ENCODE measurements around the gene TMEM115.
A peak's percentile ranks its signal among the peaks of the same experiment; 100 is the strongest.

Gene TMEM115

DNA sequence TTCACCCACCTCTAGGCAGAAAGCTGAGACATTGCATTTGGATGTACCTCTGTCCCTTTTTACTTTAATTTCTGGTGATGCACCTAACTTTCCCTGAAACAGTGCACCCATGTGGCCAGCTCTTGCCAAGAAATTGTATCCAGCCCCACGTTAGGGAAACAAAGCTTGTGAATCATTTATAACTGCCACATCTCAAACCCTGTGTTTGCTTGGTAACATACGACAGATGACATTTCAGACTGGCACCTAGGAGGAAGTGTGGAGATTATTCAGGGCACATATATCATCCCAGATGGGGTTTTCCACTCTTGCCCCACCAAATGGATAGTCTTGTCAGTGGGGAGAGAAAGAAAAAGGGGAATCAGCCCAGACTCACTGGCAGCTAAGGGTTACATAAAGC, 6.5 kb downstream of the TMEM115 start:
- Mint-ChIP-seq H3K36me3 (ENCODE audit: low read depth) (peaks cover 90% of the 10 kb centered on the region), H3K27me3 (no peaks in the 10 kb centered on the region), H3K9me3 (no peaks in the 10 kb centered on the region), H3K4me1 (ENCODE audit: low read depth) (peaks cover 88% of the 10 kb centered on the region), H3K4me3 (no peak overlapping the region), H3K27ac (peak overlapping the region; percentile 52)
- intact Hi-C loops (cut with micrococcal nuclease), result no loop called here

DNA sequence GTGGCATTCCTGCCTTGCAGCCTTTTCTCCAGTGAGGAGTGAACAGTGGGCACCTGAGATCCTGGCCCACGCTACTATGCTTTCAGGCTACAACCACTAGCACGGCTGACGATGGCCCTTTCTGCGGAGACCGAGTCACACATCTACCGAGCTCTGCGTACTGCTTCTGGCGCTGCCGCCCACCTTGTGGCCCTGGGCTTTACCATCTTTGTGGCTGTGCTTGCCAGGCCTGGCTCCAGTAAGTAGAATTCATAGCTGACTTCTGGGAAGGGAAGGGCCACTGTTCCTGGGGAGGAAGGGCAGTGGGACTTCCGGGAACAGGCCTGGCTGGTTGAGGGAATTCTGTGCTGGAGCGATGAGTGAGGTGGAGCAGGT, 8.0 kb downstream of the TMEM115 start:
- intact Hi-C loops (cut with micrococcal nuclease), result loop anchor here (1.0 kb wide), 1 partner anchor 8 kb away; the partner anchor contains the start of gene TMEM115
- peaks cover 79% of the 10 kb centered on the region for H3K36me3 Mint-ChIP-seq (ENCODE audit: low read depth)
- no peaks in the 10 kb centered on the region for H3K27me3 Mint-ChIP-seq
- peak overlapping the region; percentile 93 for H3K27ac Mint-ChIP-seq
- peaks cover 84% of the 10 kb centered on the region for H3K4me1 Mint-ChIP-seq (ENCODE audit: low read depth)
- no peaks in the 10 kb centered on the region for H3K9me3 Mint-ChIP-seq
- peak overlapping the region; percentile 90 for H3K4me3 Mint-ChIP-seq

DNA sequence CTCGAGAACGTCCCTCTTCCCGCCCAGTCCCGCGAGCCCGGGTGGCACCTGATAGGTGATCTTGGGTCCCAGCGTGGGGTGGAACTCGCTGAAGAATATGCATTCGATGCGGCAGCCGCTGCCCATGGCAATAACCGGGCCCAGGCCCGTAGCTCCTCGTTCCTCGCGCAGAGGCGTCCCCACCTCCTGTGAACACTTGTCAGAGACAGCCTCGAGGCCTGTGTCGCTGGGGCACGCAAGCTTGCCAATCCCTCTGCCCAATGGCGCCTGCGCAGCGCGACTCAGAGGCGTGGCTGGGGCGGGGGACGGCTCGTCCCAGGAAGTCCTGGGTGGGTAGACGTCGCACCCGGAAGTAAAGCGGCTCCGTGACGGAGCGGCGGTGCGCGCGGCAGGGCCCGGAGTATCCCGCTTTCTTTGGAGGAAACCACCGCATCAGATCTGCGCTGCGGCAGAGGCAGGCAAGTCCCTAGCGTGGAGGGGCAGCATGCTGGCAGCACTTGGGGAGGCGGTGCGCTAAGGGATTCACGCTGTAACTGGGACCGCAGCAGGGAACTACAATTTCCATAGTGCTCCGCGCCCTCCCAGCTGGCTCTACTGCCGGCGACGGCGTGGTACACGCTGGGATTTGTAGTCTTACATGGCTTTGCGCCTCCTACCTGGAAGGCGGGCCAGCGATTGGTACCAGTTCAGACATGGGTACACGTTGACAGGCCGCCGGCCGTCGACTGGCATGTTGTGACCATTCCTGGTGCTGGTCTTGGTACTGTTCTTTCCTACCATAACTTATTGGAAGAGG, 8.6 kb downstream of the TMEM115 start, which contains the start of the genes CYB561D2 and NPRL2:
Gene CYB561D2, plus strand, starts transcription at position 336 of the 796 bp plus-strand sequence. CDS start 572 bp downstream, outside the sequence.
Gene NPRL2, minus strand, starts transcription at position 249 of the 796 bp plus-strand sequence. Its CDS starts 123 bp downstream, at position 126.
- peak within 1 kb of the TSS; percentile 93 for H3K27ac Mint-ChIP-seq
- H3K9me3 Mint-ChIP-seq, result no peaks in the 10 kb centered on the region
- intact Hi-C loops (cut with micrococcal nuclease), result loop anchor here (1.0 kb wide), 1 partner anchor 9 kb away; the partner anchor contains the start of gene TMEM115
- H3K27me3 Mint-ChIP-seq, result no peaks in the 10 kb centered on the region
- peaks cover 84% of the 10 kb centered on the region for H3K4me1 Mint-ChIP-seq (ENCODE audit: low read depth)
- peaks cover 73% of the 10 kb centered on the region for H3K36me3 Mint-ChIP-seq (ENCODE audit: low read depth)
- peak within 1 kb of the TSS; percentile 90 for H3K4me3 Mint-ChIP-seq

- Mint-ChIP-seq H3K4me3 (peak overlapping the region; percentile 90), H3K4me1 (ENCODE audit: low read depth) (peaks cover 84% of the 10 kb centered on the region), H3K9me3 (no peaks in the 10 kb centered on the region), H3K27ac (peak overlapping the region; percentile 93), H3K36me3 (ENCODE audit: low read depth) (peaks cover 68% of the 10 kb centered on the region), H3K27me3 (no peaks in the 10 kb centered on the region)
- intact Hi-C loops (cut with micrococcal nuclease), result no loop called here
Observed at GRCh38 chr3:50350213-50350526, 9.2 kb downstream of the TMEM115 start.

GRCh38 chr3:50347187-50347813, 12.0 kb downstream of the TMEM115 start:
- H3K27ac Mint-ChIP-seq, result no peak overlapping the region
- H3K4me3 Mint-ChIP-seq, result no peak overlapping the region
- intact Hi-C loops (cut with micrococcal nuclease), result loop anchor here (1.0 to 5.0 kb wide), 3 partner anchors 90 to 265 kb away; partner anchors contain the start of gene CISH
- H3K4me1 Mint-ChIP-seq (ENCODE audit: low read depth), result peaks cover 89% of the 10 kb centered on the region
- no peaks in the 10 kb centered on the region for H3K27me3 Mint-ChIP-seq
- H3K9me3 Mint-ChIP-seq, result no peaks in the 10 kb centered on the region
- H3K36me3 Mint-ChIP-seq (ENCODE audit: low read depth), result peaks cover 39% of the 10 kb centered on the region

DNA sequence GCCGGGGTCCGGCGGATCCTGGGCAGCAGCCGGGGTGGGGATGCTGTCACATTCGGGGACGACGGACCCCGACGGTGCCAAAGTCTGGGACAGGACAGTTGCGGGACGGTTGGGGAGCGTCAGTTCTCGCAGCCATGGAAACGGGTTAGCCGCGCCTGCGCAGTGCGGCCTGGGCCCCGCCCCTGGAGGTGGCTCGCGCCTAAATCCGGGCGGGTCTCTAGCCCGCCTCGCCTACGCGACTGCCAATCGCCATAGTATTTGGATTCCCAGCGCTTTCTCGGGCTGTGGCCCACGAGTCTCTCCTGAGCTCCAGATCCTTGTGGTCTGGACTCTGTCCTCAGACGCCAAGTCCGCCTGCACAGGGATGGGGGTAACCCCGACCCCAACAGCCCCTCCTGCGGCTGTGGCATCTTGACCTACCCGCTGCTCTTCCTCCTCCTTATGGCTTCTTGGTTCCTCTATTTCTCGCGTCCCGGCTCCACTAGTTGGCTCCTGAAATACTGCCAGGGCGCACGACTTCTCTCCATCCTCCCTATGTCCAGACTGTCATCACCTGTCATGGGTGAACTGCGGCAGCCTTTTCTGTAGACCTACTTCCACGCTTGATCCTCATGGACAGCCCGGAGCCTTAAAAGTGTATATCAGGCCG, 13.6 kb downstream of the TMEM115 start, which contains the start of gene ZMYND10:
Gene ZMYND10, minus strand, starts transcription at position 147 of the 649 bp plus-strand sequence. CDS start 153 bp downstream, outside the sequence.
- Mint-ChIP-seq H3K4me1 (ENCODE audit: low read depth) (peaks cover 88% of the 10 kb centered on the region), H3K4me3 (peak within 1 kb of the TSS; percentile 88), H3K27ac (peak within 1 kb of the TSS; percentile 85), H3K27me3 (no peaks in the 10 kb centered on the region), H3K9me3 (no peaks in the 10 kb centered on the region), H3K36me3 (ENCODE audit: low read depth) (peaks cover 23% of the 10 kb centered on the region)
- intact Hi-C loops (cut with micrococcal nuclease), result loop anchor here (5.0 kb wide), 2 partner anchors 92 to 267 kb away; partner anchors contain the start of gene CISH

- Mint-ChIP-seq H3K27me3 (no peaks in the 10 kb centered on the region), H3K4me1 (ENCODE audit: low read depth) (peaks cover 82% of the 10 kb centered on the region), H3K9me3 (no peaks in the 10 kb centered on the region), H3K4me3 (peak overlapping the region; percentile 88), H3K27ac (peak overlapping the region; percentile 85), H3K36me3 (ENCODE audit: low read depth) (peaks cover 28% of the 10 kb centered on the region)
- intact Hi-C loops (cut with micrococcal nuclease), result loop anchor here (5.0 kb wide), 2 partner anchors 92 to 267 kb away; partner anchors contain the start of gene CISH
Observed at GRCh38 chr3:50345008-50345407, 14.3 kb downstream of the TMEM115 start.

GRCh38 chr3:50342813-50343633, 16.3 kb downstream of the TMEM115 start:
- Mint-ChIP-seq H3K9me3 (no peaks in the 10 kb centered on the region), H3K4me1 (ENCODE audit: low read depth) (peaks cover 76% of the 10 kb centered on the region), H3K27me3 (no peaks in the 10 kb centered on the region), H3K27ac (peak overlapping the region; percentile 17), H3K4me3 (no peak overlapping the region), H3K36me3 (ENCODE audit: low read depth) (peaks cover 31% of the 10 kb centered on the region)
- intact Hi-C loops (cut with micrococcal nuclease), result no loop called here

DNA sequence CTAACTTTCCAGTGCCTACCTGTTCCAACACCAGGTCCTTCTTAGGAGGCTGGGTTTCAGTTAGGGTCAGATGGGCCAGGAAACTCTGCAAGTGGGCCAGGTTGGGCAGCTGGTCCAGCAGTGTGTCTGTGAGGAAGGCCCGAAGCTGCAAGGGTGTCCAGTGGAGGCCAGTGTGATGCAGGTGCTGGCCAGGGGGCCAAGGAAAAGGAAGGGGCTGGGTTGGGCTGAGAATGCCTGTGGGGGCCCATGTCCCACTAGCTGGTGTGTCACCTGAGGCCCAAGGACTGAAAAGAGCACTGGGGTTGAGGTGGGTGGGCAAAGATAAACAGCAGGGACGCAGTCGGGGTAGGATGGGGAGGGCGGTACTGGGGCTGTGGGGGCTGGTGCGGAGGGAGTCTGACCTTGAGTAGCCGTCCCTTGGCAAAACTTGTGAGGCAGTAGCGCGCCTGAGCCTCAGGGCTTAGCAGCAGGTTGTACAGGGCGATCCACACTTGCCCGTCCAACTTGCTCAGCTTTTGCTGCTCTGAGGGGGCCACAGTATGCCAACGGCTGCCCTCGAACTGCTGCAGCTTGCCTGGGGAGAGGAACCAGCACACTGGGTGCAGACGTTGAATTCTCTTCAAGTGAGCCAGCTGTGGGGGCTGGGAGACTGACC, 17.2 kb downstream of the TMEM115 start:
- Mint-ChIP-seq H3K9me3 (no peaks in the 10 kb centered on the region), H3K27me3 (no peaks in the 10 kb centered on the region)

GRCh38 chr3:50341537-50341936, 17.8 kb downstream of the TMEM115 start:
- H3K4me1 Mint-ChIP-seq (ENCODE audit: low read depth), result peaks cover 69% of the 10 kb centered on the region
- H3K9me3 Mint-ChIP-seq, result no peaks in the 10 kb centered on the region
- H3K27me3 Mint-ChIP-seq, result no peaks in the 10 kb centered on the region
- peak overlapping the region; percentile 96 for H3K27ac Mint-ChIP-seq
- H3K36me3 Mint-ChIP-seq (ENCODE audit: low read depth), result peaks cover 40% of the 10 kb centered on the region
- intact Hi-C loops (cut with micrococcal nuclease), result no loop called here
- peak overlapping the region; percentile 78 for H3K4me3 Mint-ChIP-seq

More for the DNA sequence above, 17.2 kb downstream of the TMEM115 start:
- H3K27ac Mint-ChIP-seq, result no peak overlapping the region
- intact Hi-C loops (cut with micrococcal nuclease), result no loop called here
- H3K36me3 Mint-ChIP-seq (ENCODE audit: low read depth), result peaks cover 34% of the 10 kb centered on the region
- H3K4me3 Mint-ChIP-seq, result peak overlapping the region; percentile 78
- H3K4me1 Mint-ChIP-seq (ENCODE audit: low read depth), result peaks cover 68% of the 10 kb centered on the region

DNA sequence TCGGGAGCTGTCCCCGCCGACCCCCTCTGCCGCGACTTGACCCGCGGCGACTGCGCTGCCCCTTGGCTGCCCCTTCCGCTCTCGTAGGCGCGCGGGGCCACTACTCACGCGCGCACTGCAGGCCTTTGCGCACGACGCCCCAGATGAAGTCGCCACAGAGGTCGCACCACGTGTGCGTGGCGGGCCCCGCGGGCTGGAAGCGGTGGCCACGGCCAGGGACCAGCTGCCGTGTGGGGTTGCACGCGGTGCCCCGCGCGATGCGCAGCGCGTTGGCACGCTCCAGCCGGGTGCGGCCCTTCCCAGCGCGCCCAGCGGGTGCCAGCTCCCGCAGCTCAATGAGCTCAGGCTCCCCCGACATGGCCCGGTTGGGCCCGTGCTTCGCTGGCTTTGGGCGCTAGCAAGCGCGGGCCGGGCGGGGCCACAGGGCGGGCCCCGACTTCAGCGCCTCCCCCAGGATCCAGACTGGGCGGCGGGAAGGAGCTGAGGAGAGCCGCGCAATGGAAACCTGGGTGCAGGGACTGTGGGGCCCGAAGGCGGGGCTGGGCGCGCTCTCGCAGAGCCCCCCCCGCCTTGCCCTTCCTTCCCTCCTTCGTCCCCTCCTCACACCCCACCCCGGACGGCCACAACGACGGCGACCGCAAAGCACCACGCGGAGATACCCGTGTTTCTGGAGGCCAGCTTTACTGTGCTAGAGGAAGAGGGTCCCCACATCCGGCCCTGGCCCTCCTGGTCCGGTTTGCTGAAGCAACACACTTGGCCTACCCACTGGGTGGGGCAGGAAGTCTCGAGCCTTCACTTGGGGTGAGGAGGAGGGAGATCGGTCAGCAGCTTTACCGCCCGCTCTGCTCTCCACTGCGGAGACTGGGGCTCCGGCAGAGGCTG, 18.6 kb downstream of the TMEM115 start, which contains the start of gene RASSF1:
Gene RASSF1, minus strand, starts transcription at position 389 of the 882 bp plus-strand sequence. Its CDS starts 31 bp downstream, at position 358.
- Mint-ChIP-seq H3K4me1 (ENCODE audit: low read depth) (peaks cover 69% of the 10 kb centered on the region), H3K27me3 (no peaks in the 10 kb centered on the region), H3K4me3 (peak within 1 kb of the TSS; percentile 78), H3K27ac (peak within 1 kb of the TSS; percentile 96), H3K9me3 (no peaks in the 10 kb centered on the region), H3K36me3 (ENCODE audit: low read depth) (peaks cover 49% of the 10 kb centered on the region)
- intact Hi-C loops (cut with micrococcal nuclease), result no loop called here

- Mint-ChIP-seq H3K27me3 (no peaks in the 10 kb centered on the region), H3K9me3 (no peaks in the 10 kb centered on the region), H3K27ac (peak overlapping the region; percentile 96), H3K4me1 (ENCODE audit: low read depth) (peaks cover 67% of the 10 kb centered on the region), H3K4me3 (peak overlapping the region; percentile 78), H3K36me3 (ENCODE audit: low read depth) (peaks cover 55% of the 10 kb centered on the region)
- intact Hi-C loops (cut with micrococcal nuclease), result no loop called here
Observed at GRCh38 chr3:50340147-50340447, 19.2 kb downstream of the TMEM115 start.

Measured in dendritic cell treated with granulocyte-macrophage colony-stimulating factor and Interleukin-4, amounts not matched to agents 40 ng/mL and 50 ng/mL, for 4 days (primary cell).